H9 (cell line): ENCODE data around the gene SNED1. TPM values are rescaled to one million over a fixed set of nuclear protein-coding genes. Genes with fewer than 3 reads are reported as not detected.

Source experiments
- DNase-seq: peaks from one replicate; pipeline ENCODE4 v3.0.0-alpha.2; 2017
- H2AFZ ChIP-seq: one replicate; pipeline ENCODE4 v1.6.1; 2013; ENCODE audit warnings: mild to moderate bottlenecking, low read length, control low read depth, moderate library complexity
- H2AK5ac ChIP-seq: 2 replicates; pipeline ENCODE4 v1.6.1; 2013; ENCODE audit warnings: low read length, control low read depth, mixed read lengths; ENCODE audit not compliant: insufficient read length
- H2BK120ac ChIP-seq: one replicate; pipeline ENCODE4 v1.6.1; 2013; ENCODE audit warnings: low read depth, mild to moderate bottlenecking, low read length, control low read depth, inconsistent platforms; ENCODE audit not compliant: poor library complexity, severe bottlenecking
- H2BK12ac ChIP-seq: 2 replicates; pipeline ENCODE4 v1.6.1; 2013; ENCODE audit warnings: low read length, control low read depth, mixed read lengths, low read depth; ENCODE audit not compliant: insufficient read length
- H2BK15ac ChIP-seq: 2 replicates; pipeline ENCODE4 v1.6.1; 2013; ENCODE audit warnings: low read depth, low read length, control low read depth
- H2BK20ac ChIP-seq: one replicate; pipeline ENCODE4 v1.6.1; 2013; ENCODE audit warnings: low read depth, mild to moderate bottlenecking, low read length, control low read depth, inconsistent platforms; ENCODE audit not compliant: poor library complexity, severe bottlenecking
- H2BK5ac ChIP-seq: 2 replicates; pipeline ENCODE4 v1.6.1; 2013; ENCODE audit warnings: low read length, control low read depth, mixed read lengths; ENCODE audit not compliant: insufficient read length
- H3K14ac ChIP-seq: 2 replicates; pipeline ENCODE4 v1.6.1; 2013; ENCODE audit warnings: low read length, control low read depth; ENCODE audit not compliant: insufficient read depth
- H3K18ac ChIP-seq: 2 replicates; pipeline ENCODE4 v1.6.1; 2013; ENCODE audit warnings: low read depth, mild to moderate bottlenecking, mixed read lengths, low read length, control low read depth; ENCODE audit not compliant: insufficient read length
- H3K23ac ChIP-seq: 2 replicates; pipeline ENCODE4 v1.6.1; 2013; ENCODE audit warnings: low read length, control low read depth, mixed read lengths, low read depth; ENCODE audit not compliant: insufficient read length
- H3K23me2 ChIP-seq: 2 replicates; pipeline ENCODE4 v1.6.1; 2013; ENCODE audit warnings: low read depth, mild to moderate bottlenecking, mixed read lengths, low read length, control low read depth; ENCODE audit not compliant: insufficient read length, poor library complexity, severe bottlenecking
- H3K27ac ChIP-seq: 2 replicates; pipeline ENCODE4 v1.5.1; 2013; ENCODE audit warnings: low read length, control low read depth, mixed read lengths, low read depth; ENCODE audit not compliant: insufficient read length
- H3K27me3 ChIP-seq: 2 replicates; pipeline ENCODE4 v1.6.1; 2013; ENCODE audit warnings: low read length, control low read depth, inconsistent platforms; ENCODE audit not compliant: insufficient read depth
- H3K4ac ChIP-seq: 2 replicates; pipeline ENCODE4 v1.6.1; 2013; ENCODE audit warnings: low read depth, mild to moderate bottlenecking, control low read depth, inconsistent platforms, low read length, moderate library complexity
- H3K4me1 ChIP-seq: 2 replicates; pipeline ENCODE4 v1.6.1; 2013; ENCODE audit warnings: low read length, control low read depth, inconsistent platforms; ENCODE audit not compliant: insufficient read depth
- H3K4me2 ChIP-seq: 2 replicates; pipeline ENCODE4 v1.6.1; 2013; ENCODE audit warnings: low read length, control low read depth, mixed read lengths; ENCODE audit not compliant: insufficient read length, insufficient read depth
- H3K56ac ChIP-seq: 2 replicates; pipeline ENCODE4 v1.6.1; 2013; ENCODE audit warnings: low read depth, mild to moderate bottlenecking, mixed read lengths, low read length, control low read depth; ENCODE audit not compliant: insufficient read length
- H3K79me1 ChIP-seq: 2 replicates; pipeline ENCODE4 v1.6.1; 2013; ENCODE audit warnings: low read depth, mild to moderate bottlenecking, moderate library complexity, low read length, control low read depth, inconsistent platforms; ENCODE audit not compliant: insufficient read depth, poor library complexity, severe bottlenecking
- H3K79me2 ChIP-seq: 2 replicates; pipeline ENCODE4 v1.6.1; 2013; ENCODE audit warnings: low read length, control low read depth, inconsistent platforms; ENCODE audit not compliant: insufficient read depth
- H3K9ac ChIP-seq: 2 replicates; pipeline ENCODE4 v1.6.1; 2013; ENCODE audit warnings: low read length, control low read depth, mixed read lengths; ENCODE audit not compliant: insufficient read length; ENCODE audit errors: extremely low read depth
- H3K9me3 ChIP-seq: one replicate; pipeline ENCODE4 v1.6.1; 2013; ENCODE audit warnings: low read depth, low read length, inconsistent platforms; ENCODE audit not compliant: control insufficient read depth
- H3T11ph ChIP-seq: one replicate; pipeline ENCODE4 v1.6.1; 2013; ENCODE audit warnings: mild to moderate bottlenecking, low read length, control low read depth, inconsistent platforms
- H4K20me1 ChIP-seq: one replicate; pipeline ENCODE4 v1.6.1; 2013; ENCODE audit not compliant: control insufficient read depth, insufficient read length, insufficient read depth
- H4K5ac ChIP-seq: 2 replicates; pipeline ENCODE4 v1.6.1; 2013; ENCODE audit warnings: low read depth, mild to moderate bottlenecking, mixed read lengths, low read length, control low read depth; ENCODE audit not compliant: insufficient read length
- H4K8ac ChIP-seq: replicated peaks from 2 replicates; pipeline ENCODE4 v1.6.1; 2013; ENCODE audit warnings: low read length, control low read depth, mixed read lengths, low read depth; ENCODE audit not compliant: insufficient read length
- H4K91ac ChIP-seq: 2 replicates; pipeline ENCODE4 v1.6.1; 2013; ENCODE audit warnings: low read depth, mild to moderate bottlenecking, moderate library complexity, mixed read lengths, low read length, control low read depth; ENCODE audit not compliant: insufficient read length
- H3K27ac Mint-ChIP-seq, 3 experiments: 2 replicates in 2 of 3; 3 replicates in 1 of 3; pipeline ENCODE4 v1.8.0; 2020 to 2021; ENCODE audit warnings: mixed read lengths in 3 of 3, mild to moderate bottlenecking in 1 of 3, moderate library complexity in 1 of 3
- H3K27me3 Mint-ChIP-seq: 2 replicates; pipeline ENCODE4 v1.8.0; 2021; ENCODE audit warnings: low read depth, mild to moderate bottlenecking, moderate library complexity, mixed read lengths
- H3K36me3 Mint-ChIP-seq, 3 experiments: 2 replicates in 2 of 3; 3 replicates in 1 of 3; pipeline ENCODE4 v1.8.0; 2020 to 2021; ENCODE audit warnings: low read depth in 3 of 3, mixed read lengths in 3 of 3; ENCODE audit not compliant: insufficient read depth in 1 of 3
- H3K4me1 Mint-ChIP-seq, 2 experiments: 2 replicates each; pipeline ENCODE4 v1.8.0; 2020; ENCODE audit warnings: mixed read lengths in 2 of 2
- H3K4me3 Mint-ChIP-seq, 2 experiments: 2 replicates in 1 of 2; 3 replicates in 1 of 2; pipeline ENCODE4 v1.8.0; 2020 to 2021; ENCODE audit warnings: mild to moderate bottlenecking in 2 of 2, mixed read lengths in 2 of 2, moderate library complexity in 1 of 2
- H3K9me3 Mint-ChIP-seq, 2 experiments: 2 replicates in 1 of 2; 3 replicates in 1 of 2; pipeline ENCODE4 v1.8.0; 2020; ENCODE audit warnings: mild to moderate bottlenecking in 2 of 2, mixed read lengths in 2 of 2, moderate library complexity in 1 of 2
- CTCF ChIP-seq: fragments of 200-600 bp; sonication (generic); conservative IDR thresholded peaks from 3 replicates; pipeline ENCODE4 v1.8.0; 2021; ENCODE audit warnings: antibody characterized with exemption, mild to moderate bottlenecking
- WGBS: extraction: QIAGEN DNeasy Blood & Tissue Kit; methylation state at CpG from one replicate; pipeline ENCODE4 v1.1.7; 2013; ENCODE audit warnings: missing lambda C conversion rate, low lambda C conversion rate, mixed read lengths; ENCODE audit not compliant: insufficient read length; ENCODE audit errors: extremely low coverage; 5-methylcytosine and 5-hydroxymethylcytosine counted together
- total RNA-seq: library from RNA; stranded (reverse); gene quantifications from 2 replicates; pipeline ENCODE4 v1.2.1, GENCODE V29; 2021

The SNED1 gene
- total RNA-seq, 1 experiment from 2014 or later = 2.5 TPM

GRCh38 chr2:241068136-241068941, 69.9 kb downstream of the SNED1 start:
- no peak overlapping the region for H4K5ac ChIP-seq

More at GRCh38 chr2:241068136-241068941, 69.9 kb downstream of the SNED1 start:
- Mint-ChIP-seq H3K9me3 (no peaks in the 10 kb centered on the region), H3K27me3 (no peaks in the 10 kb centered on the region; the same call in 1 of the 2 replicates), H3K36me3 (no peaks in the 10 kb centered on the region), H3K27ac (no peak overlapping the region; a peak in 1 of 7 replicates), H3K4me3 (no peak overlapping the region), H3K4me1 (peaks cover 2 to 9% of the 10 kb centered on the region in 2 experiments; a peak in 3 of 4 replicates)
- H3K4me2 ChIP-seq = no peak overlapping the region
- H2BK120ac ChIP-seq = no peak overlapping the region
- no peak overlapping the region for H3K18ac ChIP-seq
- H4K20me1 ChIP-seq = no peaks in the 10 kb centered on the region
- no peak overlapping the region for H3K14ac ChIP-seq
- DNase-seq = no peak
- H3K4me1 ChIP-seq = no peaks in the 10 kb centered on the region
- H3K79me1 ChIP-seq = no peaks in the 10 kb centered on the region
- TF ChIP-seq CTCF = no peak
- H2BK5ac ChIP-seq = no peak overlapping the region
- H2BK20ac ChIP-seq = no peak overlapping the region
- H3T11ph ChIP-seq = no peak overlapping the region
- H3K56ac ChIP-seq = no peak overlapping the region
- H3K23ac ChIP-seq = no peak overlapping the region
- H3K79me2 ChIP-seq = no peaks in the 10 kb centered on the region
- no peak overlapping the region for H4K8ac ChIP-seq
- no peaks in the 10 kb centered on the region for H3K27me3 ChIP-seq
- no peak overlapping the region for H3K27ac ChIP-seq
- H4K91ac ChIP-seq = no peak overlapping the region
- H3K4ac ChIP-seq = no peak overlapping the region
- H2BK15ac ChIP-seq = no peak overlapping the region
- WGBS = no CpG with 5 or more reads among the region's 25 CpGs
- H2AFZ ChIP-seq = no peak overlapping the region
- H2AK5ac ChIP-seq = no peak overlapping the region
- no peak overlapping the region for H2BK12ac ChIP-seq
- no peak overlapping the region for H3K9ac ChIP-seq
- H3K9me3 ChIP-seq = no peaks in the 10 kb centered on the region
- H3K23me2 ChIP-seq = no peaks in the 10 kb centered on the region
